HG02981 (cell line): ENCODE results near the gene GNA12.

ENCODE experiments used
- ATAC-seq: cut with Tn5 transposase; IDR thresholded peaks from one replicate; pipeline ENCODE4 v1.9.1; 2021; ENCODE audit warnings: mild to moderate bottlenecking, moderate library complexity; ENCODE audit not compliant: unreplicated experiment

GNA12 gene

GRCh38 chr7:2819161-2819953 is 24.8 kb downstream of the GNA12 start:
- ATAC-seq: no peak

- no peak for ATAC-seq
Measured at GRCh38 chr7:2818653-2819052, 25.5 kb downstream of the GNA12 start.

GRCh38 chr7:2818121-2818520 is 26.0 kb downstream of the GNA12 start:
- no peak for ATAC-seq

GRCh38 chr7:2817456-2817855 is 26.7 kb downstream of the GNA12 start:
- no peak for ATAC-seq

- no peak for ATAC-seq
Measured at GRCh38 chr7:2815875-2816245, 28.2 kb downstream of the GNA12 start.

GRCh38 chr7:2814946-2815874 is 28.9 kb downstream of the GNA12 start:
- ATAC-seq: no peak

DNA sequence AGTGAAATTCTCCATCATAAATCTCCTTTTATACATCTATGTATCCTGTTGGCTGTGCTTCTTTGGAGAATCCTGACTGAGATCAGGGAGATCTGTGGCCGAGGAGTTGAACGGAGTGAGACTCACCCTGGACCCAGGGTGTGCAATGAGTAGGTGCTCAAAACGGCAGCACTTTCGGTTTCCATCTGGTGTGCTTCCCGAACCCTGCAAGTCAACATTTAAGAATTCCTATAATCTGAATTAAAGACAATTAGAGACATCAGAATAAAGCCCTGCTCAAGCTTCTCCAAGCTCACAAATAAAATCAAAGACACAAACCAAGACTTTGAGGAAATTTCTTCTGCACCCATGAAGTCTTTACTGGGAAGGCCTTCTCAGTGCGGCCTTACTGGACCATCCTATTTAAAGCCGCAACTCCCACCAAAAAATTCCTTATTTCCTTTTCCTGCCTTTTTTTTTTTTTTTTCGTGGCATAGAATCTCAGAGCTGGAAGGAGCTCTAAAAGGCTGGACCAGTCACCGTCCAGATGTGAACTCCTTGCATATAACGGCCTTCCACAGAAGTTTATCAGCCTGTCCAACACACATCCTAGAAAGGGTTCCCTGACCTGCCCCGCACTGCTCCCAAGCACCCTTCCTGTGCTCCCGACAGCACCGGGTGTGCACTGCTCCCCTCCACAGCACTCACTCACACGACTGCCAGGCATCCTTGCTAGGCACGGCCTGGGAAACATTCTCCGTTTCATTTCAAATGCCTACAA is 29.7 kb downstream of the GNA12 start:
- no peak for ATAC-seq

GRCh38 chr7:2813350-2814185 is 30.5 kb downstream of the GNA12 start:
- no peak for ATAC-seq

- ATAC-seq: no peak
Measured at GRCh38 chr7:2812831-2813230, 31.3 kb downstream of the GNA12 start.

GRCh38 chr7:2812114-2812487 is 32.0 kb downstream of the GNA12 start:
- ATAC-seq: no peak

GRCh38 chr7:2811476-2812113 is 32.5 kb downstream of the GNA12 start:
- ATAC-seq: no peak

GRCh38 chr7:2810682-2811415 is 33.3 kb downstream of the GNA12 start:
- no peak for ATAC-seq

GRCh38 chr7:2809903-2810625 is 34.0 kb downstream of the GNA12 start:
- ATAC-seq: no peak

GRCh38 chr7:2808891-2809665 is 35.0 kb downstream of the GNA12 start:
- no peak for ATAC-seq

DNA sequence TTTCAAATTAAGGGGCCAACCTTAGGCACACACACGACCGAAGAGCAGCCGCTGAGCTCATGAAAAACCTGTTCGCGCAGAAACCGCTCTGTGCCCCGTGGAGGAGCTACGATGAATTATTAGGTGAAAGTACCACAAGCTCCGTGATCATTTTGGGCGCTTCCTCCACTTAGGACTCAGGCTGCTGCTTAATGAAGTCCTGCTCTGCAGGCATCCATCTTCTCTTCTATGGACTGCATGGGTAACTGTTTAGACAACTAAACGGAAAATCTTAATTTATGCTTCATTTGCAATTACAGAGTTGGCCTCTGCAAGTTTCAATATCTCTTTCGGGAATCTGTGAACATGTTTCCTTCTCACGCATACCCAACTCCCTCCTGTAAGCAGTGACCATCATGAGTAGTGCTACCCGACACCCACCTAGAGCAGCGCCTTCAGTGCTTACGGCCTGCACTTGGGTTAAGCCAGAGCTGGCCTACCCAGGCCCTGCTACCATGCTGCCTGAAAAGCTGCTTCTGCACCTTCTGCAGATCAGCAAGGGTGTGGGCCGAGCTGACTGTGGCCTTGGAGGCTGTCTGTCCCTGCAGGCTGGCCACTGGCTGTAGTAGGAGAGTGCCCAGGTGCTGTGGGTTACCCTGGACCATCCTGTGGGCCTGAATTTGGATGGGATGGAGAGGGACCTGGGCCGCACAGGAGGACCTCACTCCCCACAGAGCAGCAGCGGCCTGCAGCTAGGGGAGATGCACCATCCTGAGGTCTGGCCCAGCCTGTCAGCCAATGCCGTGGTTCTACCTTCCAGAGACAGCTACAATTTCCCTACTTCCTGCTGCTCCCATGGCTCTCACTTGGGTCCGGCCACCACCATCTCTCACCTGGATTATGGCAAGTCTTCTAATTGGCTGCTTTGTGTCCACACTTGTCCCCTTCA is 36.0 kb downstream of the GNA12 start:
- peak; percentile 73 for ATAC-seq

GRCh38 chr7:2807460-2807844 is 36.7 kb downstream of the GNA12 start:
- ATAC-seq: no peak

- no peak for ATAC-seq
Measured at GRCh38 chr7:2806571-2806970, 37.5 kb downstream of the GNA12 start.
